Colonic mucosa (tissue), 4 donors: Measurements from ENCODE around the gene TP53RK. TPM values are rescaled to one million over a fixed set of nuclear protein-coding genes. Genes with fewer than 3 reads are reported as not detected.

ENCODE experiments used
- DNase-seq: peaks from one replicate; pipeline ENCODE4 v3.0.0-alpha.2; 2020
- H3K27ac ChIP-seq: fragments of 200-600 bp; one replicate; pipeline ENCODE4 v1.8.0; 2021
- H3K27me3 ChIP-seq: fragments of 200-600 bp; one replicate; pipeline ENCODE4 v1.8.0; 2021
- H3K36me3 ChIP-seq: fragments of 200-600 bp; one replicate; pipeline ENCODE4 v1.8.0; 2021
- H3K4me1 ChIP-seq: fragments of 200-600 bp; one replicate; pipeline ENCODE4 v1.8.0; 2021; ENCODE audit warnings: mild to moderate bottlenecking
- H3K4me3 ChIP-seq: fragments of 200-600 bp; one replicate; pipeline ENCODE4 v1.8.0; 2021
- H3K9ac ChIP-seq, 2 donors: one replicate each; pipeline ENCODE4 v1.7.0; 2013; ENCODE audit warnings: control low read depth in 2 of 2, low read depth in 2 of 2, low read length in 2 of 2
- H3K9me3 ChIP-seq: fragments of 200-600 bp; one replicate; pipeline ENCODE4 v1.8.0; 2021
- intact Hi-C: fragments of 100-400 bp; cut with DNase I; formaldehyde crosslinking; loops from one replicate; pipeline ENCODE4 v1.14.1; 2022
- total RNA-seq, 2 donors: library from RNA; stranded (reverse); fragmentation: NEBNext Ultra II Directional in 1 of 2; extraction: Animal tissue kit (Norgen Biotek cat#: 25700) in 1 of 2; gene quantifications; one replicate each; pipeline ENCODE4 v1.2.1, GENCODE V29; 2021
- TF ChIP-seq, protein P1 (sequence below): fragments of 200-600 bp; IDR thresholded peaks from one replicate; pipeline ENCODE4 v1.8.0; 2022; ENCODE audit warnings: antibody characterized with exemption, mild to moderate bottlenecking
- donor health status: healthy.
- donor health status: DM: no; HTN: no; CAD: no.
- donor health status: DM: no; HTN: no; CAD: no.

The TP53RK gene
- total RNA-seq, 2 donors from 2014 or later, result 9.2 to 11.1 TPM

DNA sequence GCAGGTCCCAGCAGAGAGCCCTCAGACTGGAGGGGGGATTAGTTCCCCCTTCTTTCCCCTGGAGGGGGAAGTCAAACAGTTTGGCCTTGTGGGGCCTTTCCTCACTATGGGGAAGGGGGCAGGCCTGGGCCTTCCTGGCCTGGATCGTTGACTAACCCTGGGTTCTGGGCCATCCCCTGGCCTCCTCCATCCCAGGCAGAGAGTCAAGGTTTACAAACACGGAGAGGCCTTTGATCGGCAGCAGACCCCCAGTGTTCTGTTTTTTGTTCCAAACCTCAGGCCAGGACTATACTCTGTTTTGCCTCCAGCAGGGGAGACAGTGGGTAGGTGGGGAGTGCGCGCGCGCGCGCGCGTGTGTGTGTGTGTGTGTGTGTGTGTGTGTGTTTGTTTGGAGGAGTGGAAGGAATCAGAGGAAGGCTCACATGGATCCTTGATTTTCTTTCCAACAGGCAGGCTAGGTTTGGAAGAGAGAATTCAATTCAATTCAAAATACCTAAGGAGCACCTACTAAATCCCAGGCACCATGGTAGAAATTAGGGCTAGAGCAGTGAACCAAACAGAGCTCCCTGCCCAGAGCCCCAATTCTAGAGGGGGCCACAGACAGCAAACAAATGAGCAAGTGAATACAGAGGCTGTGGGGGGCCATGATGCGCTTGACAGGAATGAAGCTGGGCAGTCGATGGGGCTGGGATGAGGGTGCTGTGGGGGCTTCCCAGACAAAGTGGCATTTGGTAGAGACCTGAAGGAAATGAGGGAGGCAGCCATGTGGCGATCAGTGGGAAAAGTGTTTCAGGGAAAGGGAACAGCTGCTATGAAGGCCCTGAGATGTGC is 14.8 kb downstream of the TP53RK start:
- TF ChIP-seq, protein P1, sequence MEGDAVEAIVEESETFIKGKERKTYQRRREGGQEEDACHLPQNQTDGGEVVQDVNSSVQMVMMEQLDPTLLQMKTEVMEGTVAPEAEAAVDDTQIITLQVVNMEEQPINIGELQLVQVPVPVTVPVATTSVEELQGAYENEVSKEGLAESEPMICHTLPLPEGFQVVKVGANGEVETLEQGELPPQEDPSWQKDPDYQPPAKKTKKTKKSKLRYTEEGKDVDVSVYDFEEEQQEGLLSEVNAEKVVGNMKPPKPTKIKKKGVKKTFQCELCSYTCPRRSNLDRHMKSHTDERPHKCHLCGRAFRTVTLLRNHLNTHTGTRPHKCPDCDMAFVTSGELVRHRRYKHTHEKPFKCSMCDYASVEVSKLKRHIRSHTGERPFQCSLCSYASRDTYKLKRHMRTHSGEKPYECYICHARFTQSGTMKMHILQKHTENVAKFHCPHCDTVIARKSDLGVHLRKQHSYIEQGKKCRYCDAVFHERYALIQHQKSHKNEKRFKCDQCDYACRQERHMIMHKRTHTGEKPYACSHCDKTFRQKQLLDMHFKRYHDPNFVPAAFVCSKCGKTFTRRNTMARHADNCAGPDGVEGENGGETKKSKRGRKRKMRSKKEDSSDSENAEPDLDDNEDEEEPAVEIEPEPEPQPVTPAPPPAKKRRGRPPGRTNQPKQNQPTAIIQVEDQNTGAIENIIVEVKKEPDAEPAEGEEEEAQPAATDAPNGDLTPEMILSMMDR, result no peak
- Histone ChIP-seq H3K4me1 (no peaks in the 10 kb centered on the region), H3K9me3 (no peaks in the 10 kb centered on the region), H3K27me3 (no peaks in the 10 kb centered on the region), H3K36me3 (no peaks in the 10 kb centered on the region), H3K9ac (no peak overlapping the region), H3K27ac (no peak overlapping the region), H3K4me3 (no peak overlapping the region)
- intact Hi-C loops, result no loop called here
- DNase-seq, result no peak

DNA sequence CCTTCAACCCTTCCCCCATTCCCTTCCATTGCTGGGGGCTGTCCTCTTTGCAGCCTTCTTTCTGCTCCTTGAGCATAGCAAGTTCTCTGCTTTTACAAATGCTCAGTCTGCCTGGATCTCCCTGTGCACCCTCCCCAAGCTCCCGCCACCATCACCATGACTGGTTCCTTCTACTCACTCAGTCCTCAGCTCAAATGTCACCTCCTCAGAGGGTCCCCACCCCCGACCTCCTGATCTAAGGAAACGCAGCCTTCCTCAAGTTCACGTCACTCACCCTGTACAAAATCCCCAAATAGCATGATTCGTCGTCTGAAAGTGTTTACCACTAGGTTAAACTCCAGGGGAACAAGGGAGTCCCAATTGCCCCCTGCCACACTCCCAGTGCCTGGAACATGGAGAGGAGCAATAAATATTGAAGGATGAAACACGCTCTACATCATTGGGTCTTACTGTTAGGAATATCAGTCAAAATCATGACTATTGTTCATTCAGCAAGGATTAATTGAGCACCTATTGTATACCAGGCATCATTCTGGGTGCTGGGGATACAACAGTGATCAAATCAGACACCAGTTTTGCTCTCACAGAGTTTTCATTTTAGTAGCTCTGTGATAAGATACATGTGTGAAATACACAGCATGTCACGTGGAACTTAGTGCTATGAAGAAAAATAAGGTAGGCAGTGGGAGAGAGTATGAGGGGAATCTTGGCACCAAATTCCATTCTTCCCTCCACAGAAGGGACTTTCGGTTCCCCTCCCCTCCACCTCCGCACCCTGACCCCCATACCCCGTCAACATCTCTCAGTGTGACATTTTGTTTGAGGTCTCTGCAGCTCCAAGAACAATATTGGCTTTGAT is 15.6 kb downstream of the TP53RK start:
- H3K9ac ChIP-seq, result no peak overlapping the region
- no peaks in the 10 kb centered on the region for H3K9me3 ChIP-seq
- TF ChIP-seq, protein P1, result no peak
- H3K27ac ChIP-seq, result no peak overlapping the region
- intact Hi-C loops, result no loop called here
- no peaks in the 10 kb centered on the region for H3K36me3 ChIP-seq
- no peaks in the 10 kb centered on the region for H3K4me1 ChIP-seq
- no peak overlapping the region for H3K4me3 ChIP-seq
- H3K27me3 ChIP-seq, result no peaks in the 10 kb centered on the region
- DNase-seq, result no peak

DNA sequence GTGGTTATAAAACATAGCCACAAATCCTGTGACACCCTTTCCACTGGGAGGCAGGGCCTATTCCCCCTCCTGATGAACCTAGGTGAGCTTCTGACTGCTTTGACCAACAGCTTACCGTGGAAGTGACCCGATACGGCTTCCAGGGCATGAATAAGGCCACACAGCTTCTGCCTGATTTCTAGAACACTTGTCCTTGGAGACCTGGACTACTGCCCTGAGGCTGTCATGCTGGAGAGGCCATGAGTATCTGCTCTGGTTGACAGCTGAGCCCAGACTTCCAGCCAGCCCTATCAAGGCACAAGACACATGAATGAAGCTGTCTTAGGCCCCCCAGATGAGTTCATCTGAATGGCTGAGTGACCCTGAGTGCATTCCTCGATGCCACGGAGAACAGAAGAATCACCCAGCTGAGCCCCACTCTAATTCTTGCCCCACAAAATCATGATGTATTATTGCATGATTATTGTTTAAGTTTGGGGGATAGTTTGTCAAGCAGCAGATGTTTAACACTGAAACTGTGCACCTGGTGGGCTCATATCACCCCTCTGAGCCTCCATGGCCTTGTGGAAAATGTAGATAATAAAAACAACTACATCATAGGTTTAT is 16.6 kb downstream of the TP53RK start:
- Histone ChIP-seq H3K9me3 (no peaks in the 10 kb centered on the region), H3K4me1 (no peaks in the 10 kb centered on the region), H3K9ac (no peak overlapping the region), H3K27me3 (no peaks in the 10 kb centered on the region), H3K36me3 (no peaks in the 10 kb centered on the region), H3K27ac (no peak overlapping the region), H3K4me3 (no peak overlapping the region)
- intact Hi-C loops, result no loop called here
- no peak for DNase-seq
- TF ChIP-seq, protein P1, result no peak

DNA sequence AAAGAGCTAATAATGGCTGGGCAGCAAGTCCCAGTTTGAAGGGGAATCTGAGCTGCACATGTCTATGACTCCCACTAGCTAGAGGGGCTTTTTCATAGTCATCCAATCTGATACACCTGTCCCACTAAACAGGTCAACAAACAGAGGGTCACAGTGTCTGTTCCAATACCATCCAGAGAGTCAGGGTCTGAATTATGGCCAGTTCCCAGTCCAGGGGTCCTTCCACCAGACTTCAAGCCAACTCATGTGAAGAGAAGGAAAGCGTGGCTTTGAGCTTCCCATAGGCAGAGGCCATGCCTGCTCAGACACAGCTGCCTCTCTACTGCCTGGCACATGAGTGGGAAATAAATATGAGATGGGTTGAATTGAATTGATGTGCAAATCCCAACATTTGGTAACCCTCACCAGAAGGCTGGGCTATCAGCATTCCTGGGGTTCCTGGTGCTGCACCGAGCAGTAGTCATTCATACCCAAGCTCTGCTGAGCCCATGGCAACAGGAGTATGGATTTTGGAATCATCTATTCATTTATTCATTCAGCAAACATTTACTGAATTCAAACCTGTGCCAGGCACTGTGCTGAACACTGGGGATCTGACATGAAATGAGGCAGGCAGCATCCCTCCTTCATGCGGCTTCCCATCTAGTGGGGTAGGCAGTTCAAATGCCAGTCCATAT is 17.2 kb downstream of the TP53RK start:
- Histone ChIP-seq H3K36me3 (no peaks in the 10 kb centered on the region), H3K27ac (no peak overlapping the region), H3K4me1 (no peaks in the 10 kb centered on the region), H3K9me3 (no peaks in the 10 kb centered on the region), H3K9ac (no peak overlapping the region), H3K4me3 (no peak overlapping the region), H3K27me3 (no peaks in the 10 kb centered on the region)
- intact Hi-C loops, result no loop called here
- TF ChIP-seq, protein P1, result no peak
- DNase-seq, result no peak
